Activated CD8-positive, alpha-beta T cell treated with anti-CD3 and anti-CD28 coated beads for 36 hours (primary cell): ENCODE data around the gene SH3GL2. TPM values are rescaled to one million over a fixed set of nuclear protein-coding genes. Genes with fewer than 3 reads are reported as not detected.

Experiments
- ATAC-seq: fragments of 200-7000 bp; cut with Tn5 transposase; one replicate; pipeline ENCODE4 v1.10.0; 2021; ENCODE audit warnings: mild to moderate bottlenecking, moderate library complexity
- CTCF ChIA-PET: fragments of 350-600 bp; sonication (Branson Sonifier 250); formaldehyde crosslinking; loops from one replicate; lab custom pipeline; 2021; ENCODE audit warnings: antibody characterized with exemption; lab: Charles Lee
- POLR2A ChIA-PET: fragments of 350-600 bp; sonication (Branson Sonifier 250); formaldehyde crosslinking; loops from one replicate; lab custom pipeline; 2021; ENCODE audit warnings: antibody characterized with exemption; lab: Charles Lee
- DNase-seq: peaks from one replicate; pipeline ENCODE4 v3.0.0-alpha.2; 2020
- H3K27ac Mint-ChIP-seq: one replicate; pipeline ENCODE4 v1.8.0; 2021; ENCODE audit warnings: mild to moderate bottlenecking, mixed read lengths
- H3K27me3 Mint-ChIP-seq: one replicate; pipeline ENCODE4 v1.8.0; 2021; ENCODE audit warnings: mixed read lengths
- H3K36me3 Mint-ChIP-seq: one replicate; pipeline ENCODE4 v1.8.0; 2021; ENCODE audit warnings: low read depth, mixed read lengths
- H3K4me1 Mint-ChIP-seq: one replicate; pipeline ENCODE4 v1.8.0; 2021; ENCODE audit warnings: low read depth, mixed read lengths
- H3K4me3 Mint-ChIP-seq: one replicate; pipeline ENCODE4 v1.8.0; 2021; ENCODE audit warnings: mild to moderate bottlenecking, moderate library complexity, mixed read lengths
- H3K9me3 Mint-ChIP-seq: one replicate; pipeline ENCODE4 v1.8.0; 2021; ENCODE audit warnings: mixed read lengths
- intact Hi-C: fragments of 100-400 bp; cut with micrococcal nuclease; formaldehyde crosslinking; loops from one replicate; pipeline ENCODE4 v1.10.0; 2022
- total RNA-seq, 2 experiments: library from RNA; stranded (reverse); gene quantifications; one replicate each; pipeline ENCODE4 v1.2.3, GENCODE V29; 2021
- TF ChIP-seq, protein P1 (sequence below): fragments of 200-600 bp; IDR thresholded peaks from one replicate; pipeline ENCODE4 v1.8.0; 2022; ENCODE audit warnings: antibody characterized with exemption, mild to moderate bottlenecking

SH3GL2 gene
- total RNA-seq, 2 experiments from 2014 or later, result not detected

GRCh38 chr9:17751486-17751885 is 172.6 kb downstream of the SH3GL2 start:
- TF ChIP-seq, protein P1, sequence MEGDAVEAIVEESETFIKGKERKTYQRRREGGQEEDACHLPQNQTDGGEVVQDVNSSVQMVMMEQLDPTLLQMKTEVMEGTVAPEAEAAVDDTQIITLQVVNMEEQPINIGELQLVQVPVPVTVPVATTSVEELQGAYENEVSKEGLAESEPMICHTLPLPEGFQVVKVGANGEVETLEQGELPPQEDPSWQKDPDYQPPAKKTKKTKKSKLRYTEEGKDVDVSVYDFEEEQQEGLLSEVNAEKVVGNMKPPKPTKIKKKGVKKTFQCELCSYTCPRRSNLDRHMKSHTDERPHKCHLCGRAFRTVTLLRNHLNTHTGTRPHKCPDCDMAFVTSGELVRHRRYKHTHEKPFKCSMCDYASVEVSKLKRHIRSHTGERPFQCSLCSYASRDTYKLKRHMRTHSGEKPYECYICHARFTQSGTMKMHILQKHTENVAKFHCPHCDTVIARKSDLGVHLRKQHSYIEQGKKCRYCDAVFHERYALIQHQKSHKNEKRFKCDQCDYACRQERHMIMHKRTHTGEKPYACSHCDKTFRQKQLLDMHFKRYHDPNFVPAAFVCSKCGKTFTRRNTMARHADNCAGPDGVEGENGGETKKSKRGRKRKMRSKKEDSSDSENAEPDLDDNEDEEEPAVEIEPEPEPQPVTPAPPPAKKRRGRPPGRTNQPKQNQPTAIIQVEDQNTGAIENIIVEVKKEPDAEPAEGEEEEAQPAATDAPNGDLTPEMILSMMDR, result no peak
- no peak for DNase-seq
- Mint-ChIP-seq H3K36me3 (no peaks in the 10 kb centered on the region), H3K27me3 (no peaks in the 10 kb centered on the region), H3K4me3 (no peak overlapping the region), H3K27ac (no peak overlapping the region), H3K9me3 (peaks cover 7% of the 10 kb centered on the region), H3K4me1 (no peaks in the 10 kb centered on the region)
- intact Hi-C loops, result no loop called here
- ATAC-seq, result no peak
- ChIA-PET CTCF (no interaction called here), POLR2A (no interaction called here)

DNA sequence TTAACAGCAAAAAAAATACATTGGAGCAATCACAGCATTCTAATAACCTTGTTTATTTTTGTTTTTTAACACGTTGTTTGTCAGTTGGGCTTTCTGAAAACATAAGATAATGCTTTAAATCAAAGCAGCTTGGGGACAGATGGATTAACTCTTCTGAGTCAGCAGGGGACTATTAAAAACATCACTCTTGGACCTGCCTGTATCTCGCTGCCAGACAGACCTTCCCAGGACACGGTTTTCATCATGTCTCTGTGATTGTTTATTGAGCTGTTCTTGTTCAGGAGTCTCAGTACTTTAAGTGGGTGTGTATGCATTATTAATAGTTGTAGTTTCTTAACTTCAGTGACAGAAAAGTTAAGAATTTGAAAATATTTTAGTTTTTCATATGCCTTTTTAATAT is 173.2 kb downstream of the SH3GL2 start:
- ATAC-seq (no peak), DNase-seq (no peak)
- no peaks in the 10 kb centered on the region for H3K36me3 Mint-ChIP-seq
- ChIA-PET CTCF (no interaction called here), POLR2A (no interaction called here)
- intact Hi-C loops, result no loop called here
- no peak overlapping the region for H3K4me3 Mint-ChIP-seq
- H3K4me1 Mint-ChIP-seq, result no peaks in the 10 kb centered on the region
- TF ChIP-seq, protein P1, result no peak
- H3K27me3 Mint-ChIP-seq, result no peaks in the 10 kb centered on the region
- peaks cover 7% of the 10 kb centered on the region for H3K9me3 Mint-ChIP-seq
- no peak overlapping the region for H3K27ac Mint-ChIP-seq

- no peaks in the 10 kb centered on the region for H3K4me1 Mint-ChIP-seq
- no peak for DNase-seq
- no peak for ATAC-seq
- intact Hi-C loops, result no loop called here
- H3K9me3 Mint-ChIP-seq, result peaks cover 7% of the 10 kb centered on the region
- TF ChIP-seq, protein P1, result no peak
- H3K27me3 Mint-ChIP-seq, result no peaks in the 10 kb centered on the region
- H3K27ac Mint-ChIP-seq, result no peak overlapping the region
- CTCF ChIA-PET, result no interaction called here
- POLR2A ChIA-PET, result no interaction called here
- no peaks in the 10 kb centered on the region for H3K36me3 Mint-ChIP-seq
- no peak overlapping the region for H3K4me3 Mint-ChIP-seq
Observed at GRCh38 chr9:17757816-17758215, 178.9 kb downstream of the SH3GL2 start.

DNA sequence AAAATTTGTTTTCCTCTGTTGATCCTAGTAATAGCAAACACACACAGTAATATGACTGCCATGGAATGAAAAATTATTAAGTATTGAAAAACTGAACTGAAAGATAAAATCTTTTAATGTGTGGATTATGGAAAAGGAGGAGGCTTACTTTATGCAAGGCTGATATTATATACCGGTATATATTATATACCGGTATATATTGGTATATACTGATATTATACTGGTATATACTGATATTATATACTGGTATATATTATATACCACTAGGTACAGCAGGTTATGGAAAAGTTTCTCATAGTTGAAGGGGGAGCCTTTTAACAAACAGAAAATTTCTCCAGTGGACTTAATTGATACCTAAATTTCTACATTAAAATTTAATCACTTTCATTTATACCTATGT is 181.4 kb downstream of the SH3GL2 start:
- Mint-ChIP-seq H3K27me3 (no peaks in the 10 kb centered on the region), H3K27ac (no peak overlapping the region), H3K4me1 (no peaks in the 10 kb centered on the region), H3K9me3 (peaks cover 2% of the 10 kb centered on the region), H3K4me3 (no peak overlapping the region), H3K36me3 (no peaks in the 10 kb centered on the region)
- CTCF ChIA-PET, result no interaction called here
- TF ChIP-seq, protein P1, result no peak
- no peak for DNase-seq
- ATAC-seq, result no peak
- POLR2A ChIA-PET, result no interaction called here
- intact Hi-C loops, result no loop called here

DNA sequence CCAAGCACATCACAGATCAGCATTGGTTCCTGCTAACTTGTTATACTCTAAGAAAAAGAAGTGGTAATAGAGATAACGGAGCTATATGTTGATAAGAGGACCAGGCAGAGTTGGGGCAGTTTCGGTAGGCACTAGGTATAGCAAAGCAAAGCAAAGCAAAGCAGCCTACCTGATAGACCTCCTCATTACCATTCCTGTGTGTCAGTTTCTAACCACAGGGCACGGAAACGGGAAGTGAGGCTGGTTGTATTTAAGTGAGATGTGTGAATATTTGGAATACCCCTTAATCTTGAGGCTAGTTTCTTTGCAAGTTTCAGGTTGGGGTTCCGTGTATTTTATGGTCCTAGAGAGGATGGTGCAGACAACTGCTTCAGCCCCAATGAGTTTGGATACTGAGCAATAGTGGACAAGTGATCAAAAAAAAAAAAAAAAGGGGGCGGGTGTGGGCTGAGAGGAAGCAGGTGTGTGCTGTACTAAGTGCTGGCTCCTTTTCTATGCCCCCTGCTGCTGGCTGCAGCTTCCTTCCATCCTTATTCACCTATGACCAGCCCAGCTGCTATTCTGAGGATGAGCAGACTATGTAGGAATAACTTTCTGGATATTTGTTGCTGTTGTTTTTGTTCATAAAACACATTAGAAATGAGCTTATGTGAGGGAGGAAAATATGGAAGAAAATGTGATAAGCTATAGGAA is 183.3 kb downstream of the SH3GL2 start:
- CTCF ChIA-PET, result no interaction called here
- POLR2A ChIA-PET, result no interaction called here
- Mint-ChIP-seq H3K36me3 (no peaks in the 10 kb centered on the region), H3K9me3 (peaks cover 2% of the 10 kb centered on the region), H3K4me3 (no peak overlapping the region), H3K4me1 (no peaks in the 10 kb centered on the region), H3K27me3 (no peaks in the 10 kb centered on the region), H3K27ac (no peak overlapping the region)
- ATAC-seq, result no peak
- no peak for DNase-seq
- intact Hi-C loops, result no loop called here
- TF ChIP-seq, protein P1, result no peak
